H9 (cell line): ENCODE results near the gene ARPC1A. TPM values are rescaled to one million over a fixed set of nuclear protein-coding genes. Genes with fewer than 3 reads are reported as not detected.

Source experiments
- DNase-seq: peaks from one replicate; pipeline ENCODE4 v3.0.0-alpha.2; 2017
- H2AFZ ChIP-seq: one replicate; pipeline ENCODE4 v1.6.1; 2013; ENCODE audit warnings: mild to moderate bottlenecking, low read length, control low read depth, moderate library complexity
- H2AK5ac ChIP-seq: 2 replicates; pipeline ENCODE4 v1.6.1; 2013; ENCODE audit warnings: low read length, control low read depth, mixed read lengths; ENCODE audit not compliant: insufficient read length
- H2BK120ac ChIP-seq: one replicate; pipeline ENCODE4 v1.6.1; 2013; ENCODE audit warnings: low read depth, mild to moderate bottlenecking, low read length, control low read depth, inconsistent platforms; ENCODE audit not compliant: poor library complexity, severe bottlenecking
- H2BK12ac ChIP-seq: 2 replicates; pipeline ENCODE4 v1.6.1; 2013; ENCODE audit warnings: low read length, control low read depth, mixed read lengths, low read depth; ENCODE audit not compliant: insufficient read length
- H2BK15ac ChIP-seq: 2 replicates; pipeline ENCODE4 v1.6.1; 2013; ENCODE audit warnings: low read depth, low read length, control low read depth
- H2BK20ac ChIP-seq: one replicate; pipeline ENCODE4 v1.6.1; 2013; ENCODE audit warnings: low read depth, mild to moderate bottlenecking, low read length, control low read depth, inconsistent platforms; ENCODE audit not compliant: poor library complexity, severe bottlenecking
- H2BK5ac ChIP-seq: 2 replicates; pipeline ENCODE4 v1.6.1; 2013; ENCODE audit warnings: low read length, control low read depth, mixed read lengths; ENCODE audit not compliant: insufficient read length
- H3K14ac ChIP-seq: 2 replicates; pipeline ENCODE4 v1.6.1; 2013; ENCODE audit warnings: low read length, control low read depth; ENCODE audit not compliant: insufficient read depth
- H3K18ac ChIP-seq: 2 replicates; pipeline ENCODE4 v1.6.1; 2013; ENCODE audit warnings: low read depth, mild to moderate bottlenecking, mixed read lengths, low read length, control low read depth; ENCODE audit not compliant: insufficient read length
- H3K23ac ChIP-seq: 2 replicates; pipeline ENCODE4 v1.6.1; 2013; ENCODE audit warnings: low read length, control low read depth, mixed read lengths, low read depth; ENCODE audit not compliant: insufficient read length
- H3K23me2 ChIP-seq: 2 replicates; pipeline ENCODE4 v1.6.1; 2013; ENCODE audit warnings: low read depth, mild to moderate bottlenecking, mixed read lengths, low read length, control low read depth; ENCODE audit not compliant: insufficient read length, poor library complexity, severe bottlenecking
- H3K27ac ChIP-seq: 2 replicates; pipeline ENCODE4 v1.5.1; 2013; ENCODE audit warnings: low read length, control low read depth, mixed read lengths, low read depth; ENCODE audit not compliant: insufficient read length
- H3K27me3 ChIP-seq: 2 replicates; pipeline ENCODE4 v1.6.1; 2013; ENCODE audit warnings: low read length, control low read depth, inconsistent platforms; ENCODE audit not compliant: insufficient read depth
- H3K4ac ChIP-seq: 2 replicates; pipeline ENCODE4 v1.6.1; 2013; ENCODE audit warnings: low read depth, mild to moderate bottlenecking, control low read depth, inconsistent platforms, low read length, moderate library complexity
- H3K4me1 ChIP-seq: 2 replicates; pipeline ENCODE4 v1.6.1; 2013; ENCODE audit warnings: low read length, control low read depth, inconsistent platforms; ENCODE audit not compliant: insufficient read depth
- H3K4me2 ChIP-seq: 2 replicates; pipeline ENCODE4 v1.6.1; 2013; ENCODE audit warnings: low read length, control low read depth, mixed read lengths; ENCODE audit not compliant: insufficient read length, insufficient read depth
- H3K56ac ChIP-seq: 2 replicates; pipeline ENCODE4 v1.6.1; 2013; ENCODE audit warnings: low read depth, mild to moderate bottlenecking, mixed read lengths, low read length, control low read depth; ENCODE audit not compliant: insufficient read length
- H3K79me1 ChIP-seq: 2 replicates; pipeline ENCODE4 v1.6.1; 2013; ENCODE audit warnings: low read depth, mild to moderate bottlenecking, moderate library complexity, low read length, control low read depth, inconsistent platforms; ENCODE audit not compliant: insufficient read depth, poor library complexity, severe bottlenecking
- H3K79me2 ChIP-seq: 2 replicates; pipeline ENCODE4 v1.6.1; 2013; ENCODE audit warnings: low read length, control low read depth, inconsistent platforms; ENCODE audit not compliant: insufficient read depth
- H3K9ac ChIP-seq: 2 replicates; pipeline ENCODE4 v1.6.1; 2013; ENCODE audit warnings: low read length, control low read depth, mixed read lengths; ENCODE audit not compliant: insufficient read length; ENCODE audit errors: extremely low read depth
- H3K9me3 ChIP-seq: one replicate; pipeline ENCODE4 v1.6.1; 2013; ENCODE audit warnings: low read depth, low read length, inconsistent platforms; ENCODE audit not compliant: control insufficient read depth
- H3T11ph ChIP-seq: one replicate; pipeline ENCODE4 v1.6.1; 2013; ENCODE audit warnings: mild to moderate bottlenecking, low read length, control low read depth, inconsistent platforms
- H4K20me1 ChIP-seq: one replicate; pipeline ENCODE4 v1.6.1; 2013; ENCODE audit not compliant: control insufficient read depth, insufficient read length, insufficient read depth
- H4K5ac ChIP-seq: 2 replicates; pipeline ENCODE4 v1.6.1; 2013; ENCODE audit warnings: low read depth, mild to moderate bottlenecking, mixed read lengths, low read length, control low read depth; ENCODE audit not compliant: insufficient read length
- H4K8ac ChIP-seq: replicated peaks from 2 replicates; pipeline ENCODE4 v1.6.1; 2013; ENCODE audit warnings: low read length, control low read depth, mixed read lengths, low read depth; ENCODE audit not compliant: insufficient read length
- H4K91ac ChIP-seq: 2 replicates; pipeline ENCODE4 v1.6.1; 2013; ENCODE audit warnings: low read depth, mild to moderate bottlenecking, moderate library complexity, mixed read lengths, low read length, control low read depth; ENCODE audit not compliant: insufficient read length
- H3K27ac Mint-ChIP-seq, 3 experiments: 2 replicates in 2 of 3; 3 replicates in 1 of 3; pipeline ENCODE4 v1.8.0; 2020 to 2021; ENCODE audit warnings: mixed read lengths in 3 of 3, mild to moderate bottlenecking in 1 of 3, moderate library complexity in 1 of 3
- H3K27me3 Mint-ChIP-seq: 2 replicates; pipeline ENCODE4 v1.8.0; 2021; ENCODE audit warnings: low read depth, mild to moderate bottlenecking, moderate library complexity, mixed read lengths
- H3K36me3 Mint-ChIP-seq, 3 experiments: 2 replicates in 2 of 3; 3 replicates in 1 of 3; pipeline ENCODE4 v1.8.0; 2020 to 2021; ENCODE audit warnings: low read depth in 3 of 3, mixed read lengths in 3 of 3; ENCODE audit not compliant: insufficient read depth in 1 of 3
- H3K4me1 Mint-ChIP-seq, 2 experiments: 2 replicates each; pipeline ENCODE4 v1.8.0; 2020; ENCODE audit warnings: mixed read lengths in 2 of 2
- H3K4me3 Mint-ChIP-seq, 2 experiments: 2 replicates in 1 of 2; 3 replicates in 1 of 2; pipeline ENCODE4 v1.8.0; 2020 to 2021; ENCODE audit warnings: mild to moderate bottlenecking in 2 of 2, mixed read lengths in 2 of 2, moderate library complexity in 1 of 2
- H3K9me3 Mint-ChIP-seq, 2 experiments: 2 replicates in 1 of 2; 3 replicates in 1 of 2; pipeline ENCODE4 v1.8.0; 2020; ENCODE audit warnings: mild to moderate bottlenecking in 2 of 2, mixed read lengths in 2 of 2, moderate library complexity in 1 of 2
- CTCF ChIP-seq: fragments of 200-600 bp; sonication (generic); conservative IDR thresholded peaks from 3 replicates; pipeline ENCODE4 v1.8.0; 2021; ENCODE audit warnings: antibody characterized with exemption, mild to moderate bottlenecking
- WGBS: extraction: QIAGEN DNeasy Blood & Tissue Kit; methylation state at CpG from one replicate; pipeline ENCODE4 v1.1.7; 2013; ENCODE audit warnings: missing lambda C conversion rate, low lambda C conversion rate, mixed read lengths; ENCODE audit not compliant: insufficient read length; ENCODE audit errors: extremely low coverage; 5-methylcytosine and 5-hydroxymethylcytosine counted together
- total RNA-seq: library from RNA; stranded (reverse); gene quantifications from 2 replicates; pipeline ENCODE4 v1.2.1, GENCODE V29; 2021

ARPC1A gene
- total RNA-seq, 1 experiment from 2014 or later = 169 TPM

GRCh38 chr7:99324559-99324958 lies 1.1 kb upstream of the ARPC1A start:
- no peak overlapping the region for H2AK5ac ChIP-seq
- H3K79me1 ChIP-seq = peaks cover 5% of the 10 kb centered on the region
- no peak overlapping the region for H2BK20ac ChIP-seq
- peak overlapping the region in 1 of 3 experiments; percentile 55; a peak in 1 of 7 replicates for H3K27ac Mint-ChIP-seq
- no peaks in the 10 kb centered on the region for H3K27me3 ChIP-seq
- no peaks in the 10 kb centered on the region for H3K9me3 Mint-ChIP-seq
- no peak overlapping the region for H2BK120ac ChIP-seq
- no peak overlapping the region for H3T11ph ChIP-seq
- H3K27me3 Mint-ChIP-seq = no peaks in the 10 kb centered on the region
- H4K20me1 ChIP-seq = no peaks in the 10 kb centered on the region
- no peak overlapping the region for H4K5ac ChIP-seq
- no peak overlapping the region for H4K91ac ChIP-seq
- no peak overlapping the region for H2BK12ac ChIP-seq
- no peak overlapping the region for H2BK15ac ChIP-seq
- H3K9ac ChIP-seq = no peak overlapping the region
- DNase-seq = no peak
- peak overlapping the region; percentile 72 for H3K4me2 ChIP-seq
- H4K8ac ChIP-seq = no peak overlapping the region
- WGBS = no CpG with 5 or more reads among the region's 14 CpGs
- H3K36me3 Mint-ChIP-seq = no peaks in the 10 kb centered on the region
- peaks cover 21 to 30% of the 10 kb centered on the region in 2 experiments for H3K4me1 Mint-ChIP-seq
- H3K4me1 ChIP-seq = no peaks in the 10 kb centered on the region
- TF ChIP-seq CTCF = no peak
- H3K4me3 Mint-ChIP-seq = peak overlapping the region; percentile 86 to 90
- H2AFZ ChIP-seq = no peak overlapping the region
- no peak overlapping the region for H3K56ac ChIP-seq
- no peak overlapping the region for H2BK5ac ChIP-seq
- no peak overlapping the region for H3K18ac ChIP-seq
- peaks cover 6% of the 10 kb centered on the region; the same call in 1 of the 2 replicates for H3K79me2 ChIP-seq
- H3K23ac ChIP-seq = no peak overlapping the region
- peaks cover 7% of the 10 kb centered on the region for H3K23me2 ChIP-seq
- no peak overlapping the region for H3K4ac ChIP-seq
- H3K27ac ChIP-seq = no peak overlapping the region
- H3K14ac ChIP-seq = no peak overlapping the region
- no peaks in the 10 kb centered on the region for H3K9me3 ChIP-seq
